Measurements from ENCODE around the gene BCS1L. TPM values are rescaled to one million over a fixed set of nuclear protein-coding genes. Genes with fewer than 3 reads are reported as not detected.
A peak's percentile ranks its signal among the peaks of the same experiment; 100 is the strongest.

The BCS1L gene
- 26.8 TPM for total RNA-seq

GRCh38 chr2:218659258-218659987, at the start of gene BCS1L, which contains the start of gene ZNF142:
TSS of gene BCS1L (plus strand) at chr2:218659683. CDS start at chr2:218660988, 1,305 bp downstream.
TSS of gene ZNF142 (minus strand) at chr2:218659623. CDS start at chr2:218656429, 3,194 bp downstream.
- DNase-seq (ENCODE audit: low spot score) = peak; percentile 92
- peak; percentile 97 for ATAC-seq
- intact Hi-C loops (cut with DNase I) = no loop called here

- ATAC-seq (no peak), DNase-seq (ENCODE audit: low spot score) (no peak)
- intact Hi-C loops (cut with DNase I) = no loop called here
These were observed 43.6 kb upstream of the BCS1L start for GRCh38 chr2:218615868-218616315.

DNA sequence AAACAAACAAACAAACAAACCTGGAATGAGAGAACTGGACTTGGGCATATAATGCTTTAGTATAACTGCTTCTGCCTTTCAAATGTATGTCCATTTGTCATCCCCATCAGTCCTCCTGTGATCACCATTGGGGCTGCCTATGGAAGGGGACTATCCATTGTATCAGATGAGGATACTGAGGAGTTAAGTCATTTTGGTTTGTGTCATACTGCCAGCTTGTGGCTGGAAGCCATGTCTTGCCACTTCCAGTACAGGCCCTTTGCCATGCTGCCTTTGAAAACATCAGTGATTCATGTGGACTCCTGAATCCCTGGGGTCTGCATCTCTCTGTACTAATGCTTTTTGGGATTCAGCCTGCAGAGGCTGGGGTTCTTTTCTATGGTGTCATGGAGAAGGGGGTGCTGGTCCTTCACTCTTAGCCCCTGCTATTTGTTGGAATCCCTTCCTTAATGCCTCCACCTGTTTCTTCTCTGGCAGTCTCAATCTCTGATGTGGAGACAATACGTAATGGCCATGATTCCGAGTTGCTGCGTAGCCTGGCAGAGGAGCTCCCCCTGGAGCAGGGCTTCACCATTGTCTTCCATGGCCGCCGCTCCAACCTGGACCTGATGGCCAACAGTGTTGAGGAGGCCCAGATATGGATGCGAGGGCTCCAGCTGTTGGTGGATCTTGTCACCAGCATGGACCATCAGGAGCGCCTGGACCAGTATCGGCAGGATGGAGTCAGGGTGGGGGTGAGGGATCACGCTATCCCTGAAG, 41.2 kb upstream of the BCS1L start:
- intact Hi-C loops (cut with DNase I) = no loop called here
- ATAC-seq (peak; percentile 26), DNase-seq (ENCODE audit: low spot score) (no peak)

DNA sequence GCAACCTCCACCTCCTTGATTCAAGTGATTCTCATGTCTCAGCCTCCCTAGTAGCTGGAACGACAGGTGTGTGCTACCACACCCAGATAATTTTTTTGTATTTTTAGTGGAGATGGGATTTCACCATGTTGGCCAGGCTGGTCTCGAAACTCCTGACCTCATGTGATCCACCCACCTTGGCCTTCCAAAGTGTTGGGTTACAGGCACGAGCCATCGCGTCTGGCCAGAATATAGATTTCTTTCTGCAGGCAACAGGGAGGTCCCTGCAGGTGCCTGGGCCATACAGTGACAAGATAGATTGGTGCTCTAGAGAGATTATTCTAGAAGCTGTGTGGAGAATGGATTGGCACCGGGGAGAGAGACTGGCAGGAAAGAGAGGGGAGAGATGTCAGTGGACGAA, 38.5 kb upstream of the BCS1L start:
- no peak for ATAC-seq
- no peak for DNase-seq (ENCODE audit: low spot score)
- intact Hi-C loops (cut with DNase I) = no loop called here

- intact Hi-C loops (cut with DNase I) = no loop called here
- DNase-seq (ENCODE audit: low spot score) = no peak
- ATAC-seq = no peak
These were observed 36.7 kb upstream of the BCS1L start for GRCh38 chr2:218622606-218623365.

- ATAC-seq (no peak), DNase-seq (ENCODE audit: low spot score) (no peak)
- intact Hi-C loops (cut with DNase I) = no loop called here
These were observed 36.1 kb upstream of the BCS1L start for GRCh38 chr2:218623366-218623705.

- no peak for ATAC-seq
- DNase-seq (ENCODE audit: low spot score) = no peak
- intact Hi-C loops (cut with DNase I) = no loop called here
These were observed 33.1 kb upstream of the BCS1L start for GRCh38 chr2:218626369-218626768.

DNA sequence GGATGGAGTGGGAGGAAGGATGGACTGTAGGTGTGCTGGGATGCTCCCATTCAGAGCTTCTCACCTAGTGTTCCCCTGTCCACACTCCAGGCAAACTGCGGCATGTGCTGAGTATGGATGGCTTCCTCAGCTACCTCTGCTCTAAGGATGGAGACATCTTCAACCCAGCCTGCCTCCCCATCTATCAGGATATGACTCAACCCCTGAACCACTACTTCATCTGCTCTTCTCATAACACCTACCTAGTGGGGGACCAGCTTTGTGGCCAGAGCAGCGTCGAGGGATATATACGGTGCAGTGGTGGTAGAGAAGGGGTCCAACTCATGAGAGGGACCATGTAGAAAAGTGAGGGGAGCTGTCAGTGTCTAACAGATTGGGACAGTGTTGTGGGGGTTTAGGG, 31.5 kb upstream of the BCS1L start:
- ATAC-seq (no peak), DNase-seq (ENCODE audit: low spot score) (no peak)
- intact Hi-C loops (cut with DNase I) = no loop called here

DNA sequence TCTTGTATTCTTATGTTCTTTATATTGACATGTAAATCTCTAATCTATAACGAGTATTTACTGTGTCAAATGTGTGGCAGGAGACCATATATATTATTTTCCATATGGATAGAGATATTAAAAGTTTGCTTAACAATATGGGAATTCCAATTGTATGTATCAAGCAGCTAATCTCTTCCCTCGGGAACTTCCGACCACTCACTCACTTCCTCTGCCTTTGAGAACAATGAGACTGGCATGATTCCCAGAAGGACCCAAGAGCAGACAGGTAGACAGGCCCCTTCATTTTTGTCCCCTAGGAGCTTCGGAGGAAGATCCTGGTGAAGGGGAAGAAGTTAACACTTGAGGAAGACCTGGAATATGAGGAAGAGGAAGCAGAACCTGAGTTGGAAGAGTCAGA, 27.6 kb upstream of the BCS1L start:
- intact Hi-C loops (cut with DNase I) = no loop called here
- ATAC-seq = no peak
- no peak for DNase-seq (ENCODE audit: low spot score)

- ATAC-seq (no peak), DNase-seq (ENCODE audit: low spot score) (no peak)
- intact Hi-C loops (cut with DNase I) = no loop called here
These were observed 23.8 kb upstream of the BCS1L start for GRCh38 chr2:218635719-218636118.

DNA sequence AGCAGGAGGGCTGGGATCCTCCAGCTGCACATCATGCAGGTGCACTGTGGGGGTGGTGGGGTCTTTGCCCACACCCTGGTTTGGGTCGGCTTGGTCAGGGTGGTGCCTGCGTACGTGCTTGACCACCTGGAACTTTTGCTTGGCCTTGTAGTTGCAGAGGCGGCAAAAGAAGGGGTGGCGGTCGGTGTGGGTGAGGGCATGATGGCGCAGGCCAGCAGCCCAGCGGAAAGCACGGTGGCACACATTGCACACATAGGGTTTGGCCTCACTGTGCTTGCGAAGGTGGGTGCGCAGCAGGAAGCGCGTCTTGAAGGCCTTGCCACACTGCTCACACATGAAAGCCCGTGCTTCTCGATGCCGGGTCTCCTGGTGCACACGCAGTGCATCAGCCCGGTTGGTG, 21.1 kb upstream of the BCS1L start:
- ATAC-seq (no peak), DNase-seq (ENCODE audit: low spot score) (no peak)
- intact Hi-C loops (cut with DNase I) = no loop called here

- DNase-seq (ENCODE audit: low spot score) (no peak), ATAC-seq (no peak)
- intact Hi-C loops (cut with DNase I) = no loop called here
These were observed 17.3 kb upstream of the BCS1L start for GRCh38 chr2:218642121-218642656.

DNA sequence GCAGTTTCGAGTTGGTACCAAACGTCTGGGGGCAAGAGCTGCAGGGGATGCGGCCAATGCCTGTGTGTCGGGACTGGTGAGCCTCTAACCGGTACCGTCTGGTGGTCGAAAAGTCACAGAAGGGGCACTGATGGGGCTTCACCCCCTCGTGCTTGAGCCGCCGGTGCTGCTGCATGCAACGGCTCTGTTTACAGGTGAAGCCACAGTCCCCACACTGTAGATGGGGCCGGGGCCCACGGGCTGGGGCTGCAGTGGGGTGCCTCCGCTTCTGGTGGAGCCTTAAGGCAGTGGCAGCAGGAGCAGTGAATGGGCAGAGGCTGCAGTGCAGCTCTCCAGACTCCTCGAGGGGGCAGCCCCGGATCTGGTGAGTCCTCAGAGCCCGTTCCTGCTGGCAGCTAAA, 16.7 kb upstream of the BCS1L start:
- ATAC-seq (peak; percentile 30), DNase-seq (ENCODE audit: low spot score) (no peak)
- intact Hi-C loops (cut with DNase I) = no loop called here

- ATAC-seq (no peak), DNase-seq (ENCODE audit: low spot score) (no peak)
- intact Hi-C loops (cut with DNase I) = no loop called here
These were observed 15.7 kb upstream of the BCS1L start for GRCh38 chr2:218643751-218644310.

GRCh38 chr2:218644721-218645120, 14.8 kb upstream of the BCS1L start:
- DNase-seq (ENCODE audit: low spot score) = no peak
- intact Hi-C loops (cut with DNase I) = no loop called here
- no peak for ATAC-seq

DNA sequence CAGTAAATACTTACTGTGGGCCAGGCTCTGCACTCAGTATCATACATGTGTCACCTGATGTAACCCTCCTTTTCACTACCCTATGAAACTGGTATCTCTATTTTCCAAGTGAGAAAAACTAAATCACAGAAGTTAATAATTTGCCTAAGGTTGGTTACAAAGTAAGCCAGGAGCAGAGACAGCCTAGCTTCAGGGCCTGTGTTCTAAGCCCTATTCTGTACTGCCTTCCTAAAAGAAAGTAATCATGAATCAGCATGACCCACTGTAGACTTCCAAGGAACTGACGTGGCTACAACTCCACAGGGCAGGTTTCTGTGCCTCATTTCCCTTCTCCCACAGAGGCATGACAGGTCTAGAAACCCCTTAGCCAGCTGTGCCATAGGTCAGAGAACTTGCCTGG, 14.4 kb upstream of the BCS1L start:
- no peak for ATAC-seq

DNA sequence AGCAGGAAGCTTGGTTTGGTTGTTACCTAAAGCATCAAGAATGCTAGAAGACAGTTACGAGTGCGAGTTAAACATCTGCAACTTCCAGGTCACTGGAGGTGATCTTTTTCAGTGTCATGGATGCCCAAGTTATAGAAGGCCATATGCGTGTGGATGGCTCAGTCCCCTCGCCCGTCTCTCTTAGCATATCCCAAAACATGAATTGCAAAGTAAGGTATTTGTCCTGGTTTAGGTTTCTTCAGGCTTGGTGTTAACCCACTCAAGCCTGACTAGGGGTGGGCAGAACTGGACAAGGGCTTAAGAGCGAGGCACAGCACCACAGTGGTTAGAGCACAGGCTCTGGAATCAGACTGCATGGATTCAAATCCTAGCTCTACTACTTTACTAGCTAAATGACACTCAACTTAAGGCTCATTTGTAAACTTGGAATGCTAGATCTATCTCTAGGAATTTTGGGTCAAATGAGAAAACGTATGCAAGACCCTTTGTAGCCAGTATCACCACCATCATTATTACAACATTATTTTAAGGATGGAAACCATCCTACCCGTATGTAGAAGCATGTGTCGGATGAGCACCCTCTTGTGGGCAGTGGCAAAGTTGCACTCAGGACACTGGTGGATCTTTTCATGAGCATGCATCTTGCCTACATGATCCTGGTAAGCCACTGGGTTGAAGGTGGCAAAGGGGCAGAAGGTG, 11.2 kb upstream of the BCS1L start:
- peak; percentile 64 for ATAC-seq
- intact Hi-C loops (cut with DNase I) = no loop called here
- peak; percentile 74 for DNase-seq (ENCODE audit: low spot score)

More for the DNA sequence above, 14.4 kb upstream of the BCS1L start:
- intact Hi-C loops (cut with DNase I) = no loop called here
- DNase-seq (ENCODE audit: low spot score) = no peak

- ATAC-seq (no peak), DNase-seq (ENCODE audit: low spot score) (no peak)
- intact Hi-C loops (cut with DNase I) = no loop called here
These were observed 10.7 kb upstream of the BCS1L start for GRCh38 chr2:218648787-218649100.

DNA sequence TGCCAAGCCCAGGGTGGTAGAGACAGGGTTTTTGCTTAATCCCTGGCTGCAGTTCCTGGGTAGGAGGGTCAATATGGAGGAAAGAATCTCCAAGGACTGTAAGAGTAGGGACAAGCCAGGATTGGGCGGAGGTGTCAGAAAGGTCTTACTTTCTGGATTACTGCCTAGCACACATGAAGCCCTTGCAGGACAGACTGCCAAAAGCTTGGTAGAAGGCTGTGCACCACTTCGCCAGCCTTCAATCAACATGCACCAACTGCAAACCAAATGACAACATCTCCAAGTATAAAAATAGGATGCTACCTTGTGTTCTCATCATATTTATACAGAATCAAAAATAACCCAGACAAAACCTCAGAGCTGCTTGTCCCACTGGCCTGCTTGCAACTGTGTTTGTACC, 3.7 kb upstream of the BCS1L start:
- intact Hi-C loops (cut with DNase I) = no loop called here
- ATAC-seq (no peak), DNase-seq (ENCODE audit: low spot score) (no peak)
